ENCODE measurements around the gene ADRA2C.

The ADRA2C gene

DNA sequence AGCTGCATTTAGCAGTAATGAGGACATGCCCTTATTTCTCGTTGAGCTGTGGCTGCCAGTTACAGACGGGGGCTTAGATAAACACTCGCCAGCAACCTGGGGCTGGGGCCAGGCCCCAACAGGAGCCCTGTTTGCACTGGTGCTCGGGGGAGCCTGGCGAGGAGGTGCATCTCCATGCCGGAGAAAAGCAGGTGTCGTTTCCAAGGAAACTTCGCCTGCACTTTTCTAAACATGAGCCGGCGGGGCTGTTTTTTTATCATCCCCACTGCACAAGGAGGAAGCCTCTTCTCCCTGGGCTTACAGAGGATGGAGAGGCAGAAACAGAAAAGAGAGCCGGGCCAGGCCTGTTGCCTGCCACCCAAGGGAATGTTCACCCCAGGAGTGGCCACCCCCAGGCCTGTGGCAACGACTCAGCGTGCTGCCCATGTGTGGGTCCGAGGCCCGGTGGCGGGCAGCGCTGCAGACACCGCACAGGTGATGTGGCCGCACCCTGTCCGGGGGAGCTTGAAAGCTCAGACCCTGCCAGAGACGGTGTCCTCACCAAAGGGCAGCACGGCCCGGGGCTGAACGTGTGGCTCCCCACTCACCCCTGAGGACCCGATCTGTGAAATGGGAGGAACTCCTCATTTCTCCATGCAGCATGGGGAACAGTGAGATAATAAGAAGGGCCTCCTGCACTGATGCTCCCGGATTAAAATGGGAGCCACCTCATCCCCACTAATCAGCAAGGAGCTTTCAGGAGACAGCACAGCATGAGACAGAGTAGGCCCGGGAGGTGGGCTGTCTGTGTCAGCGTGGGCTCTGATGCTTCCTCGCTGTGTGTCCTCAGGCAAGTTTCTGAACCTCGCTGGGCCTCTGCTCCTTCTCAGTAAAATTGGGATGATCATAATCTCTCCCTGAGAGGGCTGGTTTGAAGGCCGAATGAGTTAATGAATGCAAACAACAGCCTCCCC is 33.8 kb upstream of the ADRA2C start:
- DNase-seq (ENCODE audit: low read depth), result no peak

DNA sequence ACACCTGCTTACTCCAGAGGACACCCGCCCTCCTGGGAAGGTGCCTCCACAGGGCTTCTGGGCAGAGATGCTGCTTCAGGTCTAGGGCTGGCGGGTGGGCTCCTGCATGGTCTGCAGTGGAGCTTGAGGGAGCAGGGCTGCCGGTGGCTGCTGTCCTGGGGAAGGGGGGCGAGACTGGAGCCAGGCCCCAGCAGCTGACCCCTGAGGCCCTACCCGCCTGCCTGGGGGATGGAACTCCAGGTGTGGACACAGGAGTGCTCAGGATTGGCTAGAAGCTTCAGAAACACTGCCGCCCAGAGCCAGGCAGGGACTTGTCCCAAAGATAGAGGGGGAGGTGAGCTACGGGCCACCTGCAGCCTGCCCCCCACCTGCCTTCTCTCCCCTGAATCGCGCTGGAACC is 33.0 kb upstream of the ADRA2C start:
- no peak for DNase-seq (ENCODE audit: low read depth)
- TF ChIP-seq, protein P1, sequence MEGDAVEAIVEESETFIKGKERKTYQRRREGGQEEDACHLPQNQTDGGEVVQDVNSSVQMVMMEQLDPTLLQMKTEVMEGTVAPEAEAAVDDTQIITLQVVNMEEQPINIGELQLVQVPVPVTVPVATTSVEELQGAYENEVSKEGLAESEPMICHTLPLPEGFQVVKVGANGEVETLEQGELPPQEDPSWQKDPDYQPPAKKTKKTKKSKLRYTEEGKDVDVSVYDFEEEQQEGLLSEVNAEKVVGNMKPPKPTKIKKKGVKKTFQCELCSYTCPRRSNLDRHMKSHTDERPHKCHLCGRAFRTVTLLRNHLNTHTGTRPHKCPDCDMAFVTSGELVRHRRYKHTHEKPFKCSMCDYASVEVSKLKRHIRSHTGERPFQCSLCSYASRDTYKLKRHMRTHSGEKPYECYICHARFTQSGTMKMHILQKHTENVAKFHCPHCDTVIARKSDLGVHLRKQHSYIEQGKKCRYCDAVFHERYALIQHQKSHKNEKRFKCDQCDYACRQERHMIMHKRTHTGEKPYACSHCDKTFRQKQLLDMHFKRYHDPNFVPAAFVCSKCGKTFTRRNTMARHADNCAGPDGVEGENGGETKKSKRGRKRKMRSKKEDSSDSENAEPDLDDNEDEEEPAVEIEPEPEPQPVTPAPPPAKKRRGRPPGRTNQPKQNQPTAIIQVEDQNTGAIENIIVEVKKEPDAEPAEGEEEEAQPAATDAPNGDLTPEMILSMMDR (IDR thresholded peaks at IDR 0.05; ENCODE audit: control insufficient read depth, insufficient read depth, low read depth, low read length, missing control alignments), result no peak
- no peak overlapping the region for H3K4me3 ChIP-seq (ENCODE audit: control insufficient read depth, low read depth, low read length)

More for the DNA sequence above, 33.8 kb upstream of the ADRA2C start:
- H3K4me3 ChIP-seq (ENCODE audit: control insufficient read depth, low read depth, low read length), result no peak overlapping the region
- TF ChIP-seq, protein P1 (IDR thresholded peaks at IDR 0.05; ENCODE audit: control insufficient read depth, insufficient read depth, low read depth, low read length, missing control alignments), result no peak

DNA sequence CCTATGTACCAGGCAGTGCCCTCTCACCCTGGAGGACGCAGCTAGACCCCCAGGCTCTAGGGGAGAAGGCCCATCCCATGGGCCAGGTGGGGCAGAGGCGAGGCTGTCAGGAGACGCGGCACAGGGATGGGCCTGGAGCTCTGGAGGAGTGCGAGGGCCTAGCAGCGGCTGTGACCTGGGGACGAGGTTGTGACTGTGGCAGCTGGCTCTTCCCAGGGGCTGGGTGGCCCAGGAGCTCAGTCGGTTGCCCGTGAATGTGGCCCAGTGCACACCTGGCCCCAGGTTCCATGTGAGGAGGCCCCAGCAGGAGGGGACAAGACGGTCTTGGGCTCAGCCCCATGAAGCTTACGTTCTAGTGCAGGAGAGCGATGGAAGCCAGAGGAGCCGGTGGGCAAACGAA is 31.0 kb upstream of the ADRA2C start:
- no peak overlapping the region for H3K4me3 ChIP-seq (ENCODE audit: control insufficient read depth, low read depth, low read length)
- no peak for DNase-seq (ENCODE audit: low read depth)
- TF ChIP-seq, protein P1 (IDR thresholded peaks at IDR 0.05; ENCODE audit: control insufficient read depth, insufficient read depth, low read depth, low read length, missing control alignments), result no peak

- no peak for DNase-seq (ENCODE audit: low read depth)
- TF ChIP-seq, protein P1 (IDR thresholded peaks at IDR 0.05; ENCODE audit: control insufficient read depth, insufficient read depth, low read depth, low read length, missing control alignments), result no peak
- H3K4me3 ChIP-seq (ENCODE audit: control insufficient read depth, low read depth, low read length), result no peak overlapping the region
Observed at GRCh38 chr4:3736290-3736689, 29.9 kb upstream of the ADRA2C start.

GRCh38 chr4:3736806-3737205 is 29.4 kb upstream of the ADRA2C start:
- no peak overlapping the region for H3K4me3 ChIP-seq (ENCODE audit: control insufficient read depth, low read depth, low read length)
- TF ChIP-seq, protein P1 (IDR thresholded peaks at IDR 0.05; ENCODE audit: control insufficient read depth, insufficient read depth, low read depth, low read length, missing control alignments), result no peak
- no peak for DNase-seq (ENCODE audit: low read depth)

GRCh38 chr4:3739577-3739976 is 26.6 kb upstream of the ADRA2C start:
- no peak for DNase-seq (ENCODE audit: low read depth)
- TF ChIP-seq, protein P1 (IDR thresholded peaks at IDR 0.05; ENCODE audit: control insufficient read depth, insufficient read depth, low read depth, low read length, missing control alignments), result no peak
- no peak overlapping the region for H3K4me3 ChIP-seq (ENCODE audit: control insufficient read depth, low read depth, low read length)
